NCI-H2081 treated with DMSO at 0.1 percent for 48 hours (cell line): Measurements from ENCODE around the gene ZMIZ1.

Source experiments
- DNase-seq: peaks from one replicate; lab custom pipeline; 2025; lab: John Stamatoyannopoulos, UW

ZMIZ1 gene, protein sequence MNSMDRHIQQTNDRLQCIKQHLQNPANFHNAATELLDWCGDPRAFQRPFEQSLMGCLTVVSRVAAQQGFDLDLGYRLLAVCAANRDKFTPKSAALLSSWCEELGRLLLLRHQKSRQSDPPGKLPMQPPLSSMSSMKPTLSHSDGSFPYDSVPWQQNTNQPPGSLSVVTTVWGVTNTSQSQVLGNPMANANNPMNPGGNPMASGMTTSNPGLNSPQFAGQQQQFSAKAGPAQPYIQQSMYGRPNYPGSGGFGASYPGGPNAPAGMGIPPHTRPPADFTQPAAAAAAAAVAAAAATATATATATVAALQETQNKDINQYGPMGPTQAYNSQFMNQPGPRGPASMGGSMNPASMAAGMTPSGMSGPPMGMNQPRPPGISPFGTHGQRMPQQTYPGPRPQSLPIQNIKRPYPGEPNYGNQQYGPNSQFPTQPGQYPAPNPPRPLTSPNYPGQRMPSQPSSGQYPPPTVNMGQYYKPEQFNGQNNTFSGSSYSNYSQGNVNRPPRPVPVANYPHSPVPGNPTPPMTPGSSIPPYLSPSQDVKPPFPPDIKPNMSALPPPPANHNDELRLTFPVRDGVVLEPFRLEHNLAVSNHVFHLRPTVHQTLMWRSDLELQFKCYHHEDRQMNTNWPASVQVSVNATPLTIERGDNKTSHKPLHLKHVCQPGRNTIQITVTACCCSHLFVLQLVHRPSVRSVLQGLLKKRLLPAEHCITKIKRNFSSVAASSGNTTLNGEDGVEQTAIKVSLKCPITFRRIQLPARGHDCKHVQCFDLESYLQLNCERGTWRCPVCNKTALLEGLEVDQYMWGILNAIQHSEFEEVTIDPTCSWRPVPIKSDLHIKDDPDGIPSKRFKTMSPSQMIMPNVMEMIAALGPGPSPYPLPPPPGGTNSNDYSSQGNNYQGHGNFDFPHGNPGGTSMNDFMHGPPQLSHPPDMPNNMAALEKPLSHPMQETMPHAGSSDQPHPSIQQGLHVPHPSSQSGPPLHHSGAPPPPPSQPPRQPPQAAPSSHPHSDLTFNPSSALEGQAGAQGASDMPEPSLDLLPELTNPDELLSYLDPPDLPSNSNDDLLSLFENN

GRCh38 chr10:79068562-79069324, at the start of gene ZMIZ1:
ZMIZ1 (plus strand) TSS chr10:79068966; CDS start chr10:79201633, 132,667 bp downstream.
- peak; percentile 16 for DNase-seq

- DNase-seq, result no peak
These were observed 49.2 kb upstream of the ZMIZ1 start for GRCh38 chr10:79019441-79020014.

- DNase-seq, result no peak
These were observed 48.7 kb upstream of the ZMIZ1 start for GRCh38 chr10:79020015-79020491.

GRCh38 chr10:79020605-79021004, 48.2 kb upstream of the ZMIZ1 start:
- no peak for DNase-seq

GRCh38 chr10:79021331-79021907, 47.3 kb upstream of the ZMIZ1 start:
- DNase-seq, result no peak

DNA sequence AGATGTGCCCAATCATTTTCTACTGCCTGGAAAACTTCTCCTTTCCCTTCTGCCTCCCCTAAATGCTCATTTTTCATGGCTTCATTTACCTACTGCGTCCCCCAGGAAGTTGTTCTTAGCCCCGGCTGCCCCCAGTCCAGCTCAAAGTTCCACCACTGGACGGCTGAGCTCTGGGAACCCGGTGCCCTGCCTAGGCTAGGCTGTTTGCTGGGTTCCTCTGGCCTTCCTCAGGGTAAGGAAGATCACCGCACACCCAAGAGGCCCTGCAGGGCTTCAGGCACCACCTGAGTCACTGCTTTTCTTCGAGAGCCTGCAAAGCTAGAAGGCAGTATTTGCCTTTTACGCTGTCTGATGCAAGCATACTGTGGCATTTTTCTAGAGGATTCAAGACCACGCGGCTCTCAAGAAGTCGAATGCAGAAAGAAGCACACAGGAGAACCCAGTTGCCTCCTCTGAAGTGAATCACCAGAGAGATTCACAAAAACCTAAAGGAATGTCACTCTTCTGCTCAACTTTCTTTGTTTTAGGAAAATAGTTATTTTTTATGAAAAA, 46.7 kb upstream of the ZMIZ1 start:
- no peak for DNase-seq

DNA sequence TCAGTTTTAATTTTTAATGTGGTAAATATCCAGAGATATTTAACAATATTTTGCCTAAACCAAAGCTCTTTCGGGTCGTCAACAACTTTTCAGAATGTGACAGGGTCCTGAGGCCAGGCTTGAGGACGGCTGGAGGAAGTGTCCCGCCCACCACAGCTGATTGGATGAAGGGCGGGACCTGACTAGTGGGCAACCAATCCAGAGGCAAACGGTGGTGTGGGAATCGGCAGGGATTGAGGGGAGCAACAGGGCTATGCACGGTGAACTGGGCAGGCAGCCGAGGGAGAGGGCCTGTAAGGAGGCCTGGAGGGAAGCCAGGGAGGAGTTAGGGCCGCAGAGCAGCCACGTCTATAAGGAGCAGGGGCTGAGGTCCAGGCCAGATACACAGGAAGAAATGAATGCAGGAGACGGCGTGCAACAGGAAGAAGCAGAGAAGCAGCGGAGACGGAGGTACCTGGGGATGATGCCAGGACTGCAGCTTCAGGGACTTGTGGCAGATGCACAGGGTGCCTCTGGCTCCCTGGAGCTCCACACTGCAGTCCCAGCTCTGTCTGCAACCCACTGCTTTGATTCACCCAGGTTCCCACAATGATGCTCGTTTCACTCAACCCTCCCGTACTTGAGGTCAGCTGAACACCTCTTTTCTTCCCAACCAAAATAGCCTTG, 46.1 kb upstream of the ZMIZ1 start:
- DNase-seq, result no peak

- DNase-seq, result no peak
These were observed 45.3 kb upstream of the ZMIZ1 start for GRCh38 chr10:79023240-79024162.

GRCh38 chr10:79024296-79024695, 44.5 kb upstream of the ZMIZ1 start:
- no peak for DNase-seq

- DNase-seq, result no peak
These were observed 44.0 kb upstream of the ZMIZ1 start for GRCh38 chr10:79024720-79025198.

- DNase-seq, result no peak
These were observed 43.5 kb upstream of the ZMIZ1 start for GRCh38 chr10:79025199-79025832.

DNA sequence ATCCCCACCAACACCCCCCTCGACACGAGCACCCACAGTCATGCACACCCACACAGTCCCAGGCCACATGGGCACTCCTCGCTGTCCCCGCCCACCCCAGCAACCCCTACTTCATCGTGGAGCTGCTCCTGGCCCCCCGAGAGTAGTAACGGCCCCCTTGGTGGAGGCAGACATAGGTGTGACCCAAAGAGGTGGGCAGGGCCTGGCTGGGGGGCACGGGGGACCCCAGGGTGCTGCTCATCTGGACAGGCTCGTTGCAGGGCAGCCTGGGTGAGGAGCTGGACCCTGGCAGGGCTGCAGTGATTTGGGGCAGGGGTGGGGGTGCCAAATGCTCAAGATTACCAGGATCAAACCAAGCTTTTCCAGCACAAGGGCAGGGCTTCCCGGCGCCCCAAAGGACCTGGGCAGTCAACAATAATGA, 42.4 kb upstream of the ZMIZ1 start:
- no peak for DNase-seq

DNA sequence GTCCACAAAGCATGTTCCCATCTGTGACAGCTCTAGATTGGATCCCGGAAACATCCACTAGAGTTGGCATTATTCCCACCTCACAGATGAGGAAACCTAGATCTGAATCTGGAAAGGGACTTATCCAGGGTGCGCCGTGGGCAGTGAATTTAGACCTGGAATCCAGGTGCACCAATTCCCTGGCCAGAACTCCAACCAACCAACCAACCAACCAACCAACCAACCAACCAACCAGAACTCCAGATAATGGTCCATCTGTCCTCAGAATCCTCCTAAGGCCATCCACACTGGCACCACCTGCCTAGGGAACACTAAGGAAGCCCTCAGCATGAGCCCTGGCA, 42.0 kb upstream of the ZMIZ1 start:
- no peak for DNase-seq

DNA sequence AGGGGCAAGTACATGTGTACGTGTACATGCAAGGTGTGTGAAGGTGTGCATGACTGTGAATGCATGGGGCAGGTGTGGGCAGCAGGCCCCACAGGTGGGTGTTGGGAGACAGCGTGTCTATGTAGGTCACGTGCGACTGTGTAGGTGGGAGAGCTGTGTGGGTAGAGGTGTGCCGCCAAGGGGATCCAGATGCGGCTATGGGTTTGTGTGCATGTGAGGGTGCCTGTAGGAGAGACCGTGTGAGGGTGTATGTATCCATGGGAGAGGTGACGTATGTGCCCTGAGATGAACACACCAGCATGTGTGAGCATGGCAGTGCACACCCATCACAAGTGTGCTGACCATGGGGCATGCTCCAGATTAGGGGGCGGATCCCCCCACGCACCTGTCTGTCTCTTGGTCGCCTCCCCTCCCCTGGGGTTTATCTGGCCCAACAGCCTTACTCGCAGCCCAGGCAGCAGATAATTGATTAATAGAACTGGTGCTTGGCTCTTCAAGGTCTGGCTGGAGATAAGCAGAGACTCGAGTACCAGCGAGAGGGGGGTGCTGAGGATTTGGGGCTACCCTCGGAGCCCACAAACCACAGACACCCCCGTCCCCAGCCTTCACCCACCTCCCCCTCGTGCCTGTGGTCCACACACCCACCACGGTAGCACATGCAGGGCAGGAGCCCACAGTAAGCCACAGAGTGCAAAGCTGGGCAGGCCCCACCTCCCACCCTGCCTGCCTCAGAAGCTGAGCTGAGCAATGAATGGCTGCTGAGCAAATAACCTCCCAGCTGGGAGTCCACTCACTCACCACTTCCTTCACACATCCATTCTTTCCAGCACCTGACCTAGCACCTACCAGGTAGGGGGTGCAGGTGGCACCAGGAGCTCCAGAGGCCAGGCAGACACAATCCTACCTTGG, 41.4 kb upstream of the ZMIZ1 start:
- DNase-seq, result no peak

DNA sequence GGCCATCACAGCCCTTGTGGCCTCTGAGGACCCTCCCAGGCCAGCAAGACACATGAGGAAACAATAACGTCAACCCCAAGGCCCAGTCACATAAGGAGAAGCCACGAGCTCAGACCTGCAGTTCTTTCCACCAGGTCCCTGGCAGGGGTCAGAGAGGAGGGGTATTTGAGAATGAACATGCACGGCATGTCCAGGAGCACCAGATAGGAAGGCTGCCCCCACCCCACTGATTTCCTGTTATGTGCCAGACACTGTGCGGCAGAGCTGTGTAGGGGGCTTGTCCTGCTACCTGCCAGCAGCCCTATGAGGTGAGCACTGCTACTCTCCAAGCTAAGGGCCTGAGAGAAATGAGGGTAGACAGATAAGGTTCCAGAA, 40.7 kb upstream of the ZMIZ1 start:
- DNase-seq, result no peak

DNA sequence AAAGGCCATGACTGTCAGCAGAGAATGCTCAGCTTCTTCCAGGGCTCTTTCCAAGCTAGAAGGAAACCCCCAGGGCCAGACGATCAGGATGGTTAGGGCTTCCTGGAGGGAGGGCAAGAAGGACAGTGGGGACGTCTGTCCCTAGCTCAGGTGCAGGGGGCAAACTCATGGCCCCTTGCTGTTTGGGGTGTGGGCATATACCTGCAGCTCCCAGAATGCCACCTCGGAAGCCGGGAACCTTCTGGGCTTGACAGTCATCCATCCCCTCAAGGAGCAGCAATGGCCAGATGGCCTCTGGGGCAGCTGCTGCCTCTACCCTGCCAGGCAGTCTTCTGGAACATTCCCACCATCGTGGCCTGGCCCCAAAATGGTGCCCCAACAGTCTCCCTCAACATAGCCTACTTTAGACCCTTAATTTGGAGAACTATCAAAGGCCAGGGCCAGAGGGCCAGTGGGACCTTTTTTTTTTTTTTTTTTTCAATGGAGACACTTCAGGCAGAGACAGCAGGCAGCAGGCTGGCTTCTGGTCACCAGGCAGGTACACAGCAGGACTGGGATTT, 40.2 kb upstream of the ZMIZ1 start:
- DNase-seq, result no peak
